HEK293 (cell line): ENCODE data around the gene DHDH.

Source experiments
- CTCF ChIA-PET: fragments of 350-600 bp; formaldehyde crosslinking; extraction: SDS; loops from one replicate; lab custom pipeline; 2021; ENCODE audit warnings: antibody characterized with exemption; lab: Yijun Ruan, JAX
- POLR2A ChIA-PET: fragments of 300-600 bp; formaldehyde crosslinking; extraction: SDS; loops from one replicate; lab custom pipeline; 2020; ENCODE audit warnings: antibody characterized with exemption, inconsistent platforms; lab: Yijun Ruan, JAX
- H3K27ac ChIP-seq: fragments of 200-500 bp; sonication (Bioruptor generic); 2 replicates; pipeline ENCODE4 v1.5.1; 2014; ENCODE audit warnings: low read depth, low read length, control low read depth, inconsistent platforms; ENCODE audit errors: extremely low read depth
- H3K36me3 ChIP-seq, 2 experiments: fragments of 200-500 bp in 1 of 2; sonication (Bioruptor generic) in 1 of 2; 1 replicate in 1 of 2; 2 replicates in 1 of 2; pipeline ENCODE4 v1.5.1; 2014 to 2017; ENCODE audit warnings: inconsistent platforms in 2 of 2, low read length in 2 of 2; ENCODE audit not compliant: control insufficient read depth in 2 of 2, insufficient read depth in 1 of 2
- H3K4me1 ChIP-seq: fragments of 200-500 bp; sonication (Bioruptor generic); 2 replicates; pipeline ENCODE4 v1.5.1; 2014; ENCODE audit warnings: mild to moderate bottlenecking, low read length, inconsistent platforms; ENCODE audit not compliant: control insufficient read depth, insufficient read depth
- H3K4me3 ChIP-seq: 2 replicates; pipeline ENCODE4 v1.5.1; 2011; ENCODE audit warnings: low read depth, mild to moderate bottlenecking, control low read depth, low read length, moderate library complexity
- H3K9me3 ChIP-seq: fragments of 200-500 bp; sonication (Bioruptor generic); 2 replicates; pipeline ENCODE4 v1.5.1; 2014; ENCODE audit warnings: low read depth, low read length, inconsistent platforms; ENCODE audit not compliant: control insufficient read depth, insufficient read depth
- GLI4 ChIP-seq: fragments of 450-650 bp; formaldehyde crosslinking; IDR thresholded peaks from 2 replicates; pipeline ENCODE4 v1.5.1; 2016; ENCODE audit warnings: missing biosample characterization, missing genetic modification characterization
- GLIS1 ChIP-seq: fragments of 450-650 bp; formaldehyde crosslinking; IDR thresholded peaks from 2 replicates; pipeline ENCODE4 v1.5.1; 2016; ENCODE audit warnings: missing biosample characterization, missing genetic modification characterization
- KLF7 ChIP-seq: fragments of 450-650 bp; formaldehyde crosslinking; IDR thresholded peaks from 2 replicates; pipeline ENCODE4 v1.5.1; 2016; ENCODE audit warnings: missing biosample characterization, missing genetic modification characterization, borderline replicate concordance
- SCRT1 ChIP-seq: fragments of 450-650 bp; formaldehyde crosslinking; IDR thresholded peaks from 2 replicates; pipeline ENCODE4 v1.5.1; 2016; ENCODE audit warnings: missing biosample characterization, missing genetic modification characterization, borderline replicate concordance
- SP7 ChIP-seq: fragments of 450-650 bp; formaldehyde crosslinking; IDR thresholded peaks from 2 replicates; pipeline ENCODE4 v1.5.1; 2016; ENCODE audit warnings: missing biosample characterization, missing genetic modification characterization
- ZBTB20 ChIP-seq: fragments of 450-650 bp; formaldehyde crosslinking; IDR thresholded peaks from 2 replicates; pipeline ENCODE4 v1.5.1; 2016; ENCODE audit warnings: missing biosample characterization, missing genetic modification characterization
- ZBTB21 ChIP-seq: fragments of 450-650 bp; formaldehyde crosslinking; IDR thresholded peaks from 2 replicates; pipeline ENCODE4 v1.5.1; 2017; ENCODE audit warnings: missing biosample characterization, missing genetic modification characterization
- ZFHX2 ChIP-seq: fragments of 450-650 bp; formaldehyde crosslinking; conservative IDR thresholded peaks from 2 replicates; pipeline ENCODE4 v1.5.1; 2016; ENCODE audit warnings: missing biosample characterization, missing genetic modification characterization
- ZFP41 ChIP-seq: fragments of 450-650 bp; formaldehyde crosslinking; IDR thresholded peaks from 2 replicates; pipeline ENCODE4 v1.5.1; 2016; ENCODE audit warnings: missing biosample characterization, missing genetic modification characterization, borderline replicate concordance
- ZNF16 ChIP-seq: fragments of 450-650 bp; formaldehyde crosslinking; IDR thresholded peaks from 2 replicates; pipeline ENCODE4 v1.5.1; 2016; ENCODE audit warnings: low read depth, missing biosample characterization, missing genetic modification characterization
- ZNF223 ChIP-seq: fragments of 450-650 bp; formaldehyde crosslinking; IDR thresholded peaks from 2 replicates; pipeline ENCODE4 v1.5.1; 2016; ENCODE audit warnings: missing biosample characterization, missing genetic modification characterization
- ZNF391 ChIP-seq: fragments of 450-650 bp; formaldehyde crosslinking; IDR thresholded peaks from 2 replicates; pipeline ENCODE4 v1.5.1; 2016; ENCODE audit warnings: low read depth, missing biosample characterization, missing genetic modification characterization, borderline replicate concordance
- ZNF404 ChIP-seq: fragments of 450-650 bp; formaldehyde crosslinking; IDR thresholded peaks from 2 replicates; pipeline ENCODE4 v1.5.1; 2017; ENCODE audit warnings: missing biosample characterization, missing genetic modification characterization
- ZNF473 ChIP-seq: fragments of 450-650 bp; formaldehyde crosslinking; IDR thresholded peaks from 2 replicates; pipeline ENCODE4 v1.5.1; 2017; ENCODE audit warnings: missing biosample characterization, missing genetic modification characterization
- ZNF514 ChIP-seq: fragments of 450-650 bp; formaldehyde crosslinking; IDR thresholded peaks from 2 replicates; pipeline ENCODE4 v1.5.1; 2016; ENCODE audit warnings: missing biosample characterization, missing genetic modification characterization
- ZNF521 ChIP-seq: fragments of 450-650 bp; formaldehyde crosslinking; IDR thresholded peaks from 2 replicates; pipeline ENCODE4 v1.5.1; 2017; ENCODE audit warnings: missing biosample characterization, mild to moderate bottlenecking, missing genetic modification characterization
- ZNF558 ChIP-seq: fragments of 450-650 bp; formaldehyde crosslinking; IDR thresholded peaks from 2 replicates; pipeline ENCODE4 v1.5.1; 2016; ENCODE audit warnings: missing biosample characterization, missing genetic modification characterization
- ZNF776 ChIP-seq: fragments of 450-650 bp; formaldehyde crosslinking; IDR thresholded peaks from 2 replicates; pipeline ENCODE4 v1.5.0; 2017; ENCODE audit warnings: missing biosample characterization, missing genetic modification characterization, borderline replicate concordance
- TF ChIP-seq, protein P1 (sequence below): fragments of 450-650 bp; formaldehyde crosslinking; conservative IDR thresholded peaks from 2 replicates; pipeline ENCODE4 v1.5.1; 2016; ENCODE audit warnings: low read depth, missing biosample characterization, missing genetic modification characterization
- TF ChIP-seq, protein P2 (sequence below): fragments of 450-650 bp; formaldehyde crosslinking; IDR thresholded peaks from 2 replicates; pipeline ENCODE4 v1.5.1; 2017; ENCODE audit warnings: missing biosample characterization, mild to moderate bottlenecking, missing genetic modification characterization, moderate library complexity

Gene DHDH

DNA sequence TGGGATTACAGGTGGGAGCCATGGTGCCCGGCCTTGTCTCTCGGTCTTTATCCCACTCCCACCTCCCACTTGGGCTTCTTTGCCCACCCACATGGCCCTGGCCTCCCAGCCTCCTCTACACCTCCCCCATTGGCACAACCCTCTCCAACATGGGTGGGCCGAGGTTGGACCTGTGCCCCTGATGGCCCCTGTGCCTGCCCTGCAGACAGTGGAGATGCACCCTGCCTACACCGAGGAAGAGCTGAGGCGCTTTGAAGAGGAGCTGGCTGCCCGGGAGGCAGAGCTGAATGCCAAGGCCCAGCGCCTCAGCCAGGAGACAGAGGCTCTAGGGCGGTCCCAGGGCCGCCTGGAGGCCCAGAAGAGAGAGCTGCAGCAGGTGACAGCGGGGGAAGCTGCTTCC lies 12.6 kb upstream of the DHDH start:
- Histone ChIP-seq H3K36me3 (peaks cover 18 to 42% of the 10 kb centered on the region in 2 experiments; a peak in 2 of 3 replicates), H3K27ac (no peak overlapping the region), H3K4me3 (no peak overlapping the region), H3K9me3 (no peaks in the 10 kb centered on the region), H3K4me1 (no peaks in the 10 kb centered on the region)
- TF ChIP-seq ZNF473 (tag by site-specific recombination), result no peak
- TF ChIP-seq ZFHX2 (tag by site-specific recombination), result 0 out of 2 replicates have a peak, but pooled peaks have one; percentile 20
- no peak for TF ChIP-seq GLIS1 (tag by site-specific recombination)
- ChIA-PET CTCF (interaction anchor here (0.6 kb wide), 1 partner anchor 53 kb away, joined by 3 read pairs; no protein-coding TSS in a partner anchor), POLR2A (interaction anchor here (0.5 kb wide), 1 partner anchor 76 kb away, joined by 3 read pairs; no protein-coding TSS in a partner anchor)

DNA sequence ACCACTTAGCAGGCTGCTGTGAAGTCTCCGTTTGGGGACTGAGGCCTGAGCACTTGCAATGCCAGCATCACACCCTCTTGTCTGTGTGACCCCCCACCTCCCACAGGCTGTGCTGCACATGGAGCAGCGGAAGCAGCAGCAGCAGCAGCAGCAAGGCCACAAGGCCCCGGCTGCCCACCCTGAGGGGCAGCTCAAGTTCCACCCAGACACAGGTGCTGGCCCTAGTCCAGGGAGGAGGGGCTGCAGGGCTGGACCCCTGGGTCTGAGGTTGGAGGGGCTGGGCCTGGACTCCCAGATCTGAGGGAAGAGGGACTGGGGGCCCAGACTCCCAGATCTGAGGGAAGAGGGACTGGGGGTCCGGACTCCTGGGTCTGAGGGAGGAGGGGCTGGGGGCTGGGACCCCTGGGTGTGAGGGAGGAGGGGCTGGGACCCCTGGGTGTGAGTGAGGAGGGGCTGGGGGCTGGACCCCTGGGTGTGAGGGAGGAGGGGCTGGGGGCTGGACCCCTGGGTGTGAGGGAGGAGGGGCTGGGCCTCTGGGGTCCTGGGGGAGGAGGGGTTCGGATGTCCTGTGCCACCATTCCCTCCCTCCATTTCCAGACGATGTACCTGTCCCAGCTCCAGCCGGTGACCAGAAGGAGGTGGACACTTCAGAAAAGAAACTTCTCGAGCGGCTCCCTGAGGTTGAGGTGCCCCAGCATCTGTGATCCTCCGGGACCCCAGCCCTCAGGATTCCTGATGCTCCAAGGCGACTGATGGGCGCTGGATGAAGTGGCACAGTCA lies 11.6 kb upstream of the DHDH start:
- Histone ChIP-seq H3K9me3 (no peaks in the 10 kb centered on the region), H3K27ac (no peak overlapping the region), H3K4me3 (no peak overlapping the region), H3K4me1 (no peaks in the 10 kb centered on the region), H3K36me3 (peaks cover 15 to 40% of the 10 kb centered on the region in 2 experiments; a peak in 2 of 3 replicates)
- ChIA-PET POLR2A (interaction anchor here (0.5 to 0.7 kb wide), 3 partner anchors 77 to 1214 kb away, joined by 3 read pairs; no protein-coding TSS in a partner anchor), CTCF (no interaction called here)
- TF ChIP-seq ZBTB20 (tag by site-specific recombination), result no peak
- TF ChIP-seq ZNF16 (tag by site-specific recombination), result no peak
- no peak for TF ChIP-seq ZNF514 (tag by site-specific recombination)
- TF ChIP-seq SCRT1 (tag by site-specific recombination), result no peak
- no peak for TF ChIP-seq ZFP41
- TF ChIP-seq ZBTB21 (tag by site-specific recombination), result no peak
- no peak for TF ChIP-seq ZNF558 (tag by site-specific recombination)
- TF ChIP-seq, protein P1, sequence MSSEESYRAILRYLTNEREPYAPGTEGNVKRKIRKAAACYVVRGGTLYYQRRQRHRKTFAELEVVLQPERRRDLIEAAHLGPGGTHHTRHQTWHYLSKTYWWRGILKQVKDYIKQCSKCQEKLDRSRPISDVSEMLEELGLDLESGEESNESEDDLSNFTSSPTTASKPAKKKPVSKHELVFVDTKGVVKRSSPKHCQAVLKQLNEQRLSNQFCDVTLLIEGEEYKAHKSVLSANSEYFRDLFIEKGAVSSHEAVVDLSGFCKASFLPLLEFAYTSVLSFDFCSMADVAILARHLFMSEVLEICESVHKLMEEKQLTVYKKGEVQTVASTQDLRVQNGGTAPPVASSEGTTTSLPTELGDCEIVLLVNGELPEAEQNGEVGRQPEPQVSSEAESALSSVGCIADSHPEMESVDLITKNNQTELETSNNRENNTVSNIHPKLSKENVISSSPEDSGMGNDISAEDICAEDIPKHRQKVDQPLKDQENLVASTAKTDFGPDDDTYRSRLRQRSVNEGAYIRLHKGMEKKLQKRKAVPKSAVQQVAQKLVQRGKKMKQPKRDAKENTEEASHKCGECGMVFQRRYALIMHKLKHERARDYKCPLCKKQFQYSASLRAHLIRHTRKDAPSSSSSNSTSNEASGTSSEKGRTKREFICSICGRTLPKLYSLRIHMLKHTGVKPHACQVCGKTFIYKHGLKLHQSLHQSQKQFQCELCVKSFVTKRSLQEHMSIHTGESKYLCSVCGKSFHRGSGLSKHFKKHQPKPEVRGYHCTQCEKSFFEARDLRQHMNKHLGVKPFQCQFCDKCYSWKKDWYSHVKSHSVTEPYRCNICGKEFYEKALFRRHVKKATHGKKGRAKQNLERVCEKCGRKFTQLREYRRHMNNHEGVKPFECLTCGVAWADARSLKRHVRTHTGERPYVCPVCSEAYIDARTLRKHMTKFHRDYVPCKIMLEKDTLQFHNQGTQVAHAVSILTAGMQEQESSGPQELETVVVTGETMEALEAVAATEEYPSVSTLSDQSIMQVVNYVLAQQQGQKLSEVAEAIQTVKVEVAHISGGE (tag by site-specific recombination), result no peak
- no peak for TF ChIP-seq ZNF776 (tag by site-specific recombination)
- no peak for TF ChIP-seq SP7 (tag by site-specific recombination)
- no peak for TF ChIP-seq ZNF391 (tag by site-specific recombination)
- TF ChIP-seq, protein P2, sequence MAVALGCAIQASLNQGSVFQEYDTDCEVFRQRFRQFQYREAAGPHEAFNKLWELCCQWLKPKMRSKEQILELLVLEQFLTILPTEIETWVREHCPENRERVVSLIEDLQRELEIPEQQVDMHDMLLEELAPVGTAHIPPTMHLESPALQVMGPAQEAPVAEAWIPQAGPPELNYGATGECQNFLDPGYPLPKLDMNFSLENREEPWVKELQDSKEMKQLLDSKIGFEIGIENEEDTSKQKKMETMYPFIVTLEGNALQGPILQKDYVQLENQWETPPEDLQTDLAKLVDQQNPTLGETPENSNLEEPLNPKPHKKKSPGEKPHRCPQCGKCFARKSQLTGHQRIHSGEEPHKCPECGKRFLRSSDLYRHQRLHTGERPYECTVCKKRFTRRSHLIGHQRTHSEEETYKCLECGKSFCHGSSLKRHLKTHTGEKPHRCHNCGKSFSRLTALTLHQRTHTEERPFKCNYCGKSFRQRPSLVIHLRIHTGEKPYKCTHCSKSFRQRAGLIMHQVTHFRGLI, result no peak
- TF ChIP-seq ZNF404 (tag by site-specific recombination), result no peak
- no peak for TF ChIP-seq ZNF521 (tag by site-specific recombination)
- TF ChIP-seq GLI4, result no peak
- no peak for TF ChIP-seq KLF7 (tag by site-specific recombination)
- no peak for TF ChIP-seq ZNF223 (tag by site-specific recombination)
